OCI-LY1 (cell line): Measurements from ENCODE around the gene MIOX.

Experiments
- CTCF ChIP-seq: fragments of 200-600 bp; sonication (generic), shearing (Covaris generic); IDR thresholded peaks from 2 replicates; pipeline ENCODE4 v1.5.1; 2017; ENCODE audit warnings: mild to moderate bottlenecking, antibody characterized with exemption, low read length, moderate library complexity, mixed read lengths
- EZH2 ChIP-seq: fragments of 200-600 bp; sonication (generic), shearing (Covaris generic); IDR thresholded peaks from 2 replicates; pipeline ENCODE4 v1.8.0; 2017; ENCODE audit warnings: borderline replicate concordance, mixed run types, mild to moderate bottlenecking, antibody characterized with exemption, low read length, moderate library complexity, mixed read lengths

GRCh38 chr22:50503475-50504145, 17.0 kb downstream of the MIOX start:
- TF ChIP-seq CTCF (0 out of 2 replicates have a peak, but pooled peaks have one; percentile 4), EZH2 (no peak)
